GM12878 (cell line): ENCODE measurements around the gene DLK1. TPM values are rescaled to one million over a fixed set of nuclear protein-coding genes. Genes with fewer than 3 reads are reported as not detected.

Experiments
- ATAC-seq: fragments of 200-7000 bp; cut with Tn5 transposase; 3 replicates; pipeline ENCODE4 v1.9.1; 2020; ENCODE audit warnings: mild to moderate bottlenecking, moderate library complexity
- BruUV-seq: library from RNA; stranded (reverse); fragments of 400-500 nt; replicated peaks from 2 replicates; lab custom pipeline; 2021; lab: Mats Ljungman, UMichigan
- CTCF ChIA-PET: fragments of 300-600 bp; sonication (Branson Sonifier 250); formaldehyde crosslinking; extraction: SDS; loops from one replicate; lab custom pipeline; 2021; ENCODE audit warnings: inconsistent platforms; lab: Yijun Ruan, JAX
- POLR2A ChIA-PET: fragments of 350-600 bp; formaldehyde crosslinking; extraction: SDS; loops from one replicate; lab custom pipeline; 2021; ENCODE audit warnings: inconsistent platforms; lab: Charles Lee
- RAD21 ChIA-PET: fragments of 300-600 bp; sonication (Branson Sonifier 250); formaldehyde crosslinking; loops from one replicate; lab custom pipeline; 2023; ENCODE audit warnings: antibody characterized with exemption; ENCODE audit not compliant: unreplicated experiment; lab: Charles Lee
- SMC1A ChIA-PET: fragments of 300-600 bp; sonication (Branson Sonifier 250); formaldehyde crosslinking; loops from one replicate; lab custom pipeline; 2023; ENCODE audit not compliant: unreplicated experiment, uncharacterized antibody; lab: Charles Lee
- DNase-seq: peaks from one replicate; pipeline ENCODE4 v3.0.0-alpha.2; 2011; ENCODE audit warnings: low read depth, low spot score
- FAIRE-seq: peaks from 3 replicates; lab custom pipeline; 2011; peaks lifted over from hg19 to GRCh38; lab: Jason Lieb, UNC
- H2AFZ ChIP-seq: 2 replicates; pipeline ENCODE4 v1.6.0; 2011; ENCODE audit warnings: low read depth, low read length, control low read depth; ENCODE audit not compliant: control insufficient read depth
- H3K27ac ChIP-seq: 2 replicates; pipeline ENCODE4 v1.5.1; 2011; ENCODE audit warnings: control low read depth; ENCODE audit not compliant: control insufficient read depth, insufficient read depth
- H3K27me3 ChIP-seq, 2 experiments: replicated peaks in 1 of 2; 2 replicates each; pipeline versions ENCODE4 v1.6.0 to v1.6.1; 2011; ENCODE audit warnings: low read length in 1 of 2; ENCODE audit not compliant: control insufficient read depth in 2 of 2, insufficient read depth in 2 of 2
- H3K36me3 ChIP-seq, 2 experiments: 2 replicates each; pipeline ENCODE4 v1.5.1; 2011; ENCODE audit warnings: low read length in 1 of 2; ENCODE audit not compliant: control insufficient read depth in 2 of 2, insufficient read depth in 2 of 2
- H3K4me1 ChIP-seq: 2 replicates; pipeline ENCODE4 v1.6.1; 2011; ENCODE audit warnings: mild to moderate bottlenecking, low read length, moderate library complexity, mixed read lengths; ENCODE audit not compliant: control insufficient read depth, insufficient read depth
- H3K4me2 ChIP-seq: 2 replicates; pipeline ENCODE4 v1.6.0; 2011; ENCODE audit warnings: control low read depth; ENCODE audit not compliant: control insufficient read depth, insufficient read depth
- H3K4me3 ChIP-seq: fragments of 200-600 bp; sonication (generic); 2 replicates; pipeline ENCODE4 v1.5.1; 2016
- H3K79me2 ChIP-seq: 2 replicates; pipeline ENCODE4 v1.6.0; 2011; ENCODE audit warnings: low read length; ENCODE audit not compliant: control insufficient read depth, insufficient read depth
- H3K9ac ChIP-seq: 2 replicates; pipeline ENCODE4 v1.8.0; 2011; ENCODE audit warnings: low read length, control low read depth, mixed read lengths; ENCODE audit not compliant: control insufficient read depth, insufficient read depth
- H3K9me3 ChIP-seq: replicated peaks from 3 replicates; pipeline ENCODE4 v1.5.1; 2011; ENCODE audit warnings: mild to moderate bottlenecking, low read length; ENCODE audit not compliant: control insufficient read depth, insufficient read depth
- H4K20me1 ChIP-seq: 2 replicates; pipeline ENCODE4 v1.6.0; 2011; ENCODE audit not compliant: control insufficient read depth, insufficient read depth
- BCL3 ChIP-seq: IDR thresholded peaks from 2 replicates; pipeline ENCODE4 v1.6.1; 2011; ENCODE audit warnings: borderline replicate concordance, low read depth, mild to moderate bottlenecking, moderate library complexity, low read length; ENCODE audit not compliant: insufficient read depth, poor library complexity, severe bottlenecking
- CBFB ChIP-seq: IDR thresholded peaks from 2 replicates; pipeline ENCODE4 v1.6.1; 2016; ENCODE audit warnings: antibody characterized with exemption, low read depth
- CREB1 ChIP-seq: IDR thresholded peaks from 2 replicates; pipeline ENCODE4 v1.6.1; 2012; ENCODE audit warnings: low read depth, mild to moderate bottlenecking, inconsistent platforms
- GABPA ChIP-seq: IDR thresholded peaks from 2 replicates; pipeline ENCODE4 v1.6.1; 2014; ENCODE audit warnings: antibody characterized with exemption, low read depth, mild to moderate bottlenecking, inconsistent platforms
- LARP7 ChIP-seq: fragments of 450-650 bp; IDR thresholded peaks from 2 replicates; pipeline ENCODE4 v1.6.1; 2017; ENCODE audit warnings: mild to moderate bottlenecking
- MEF2B ChIP-seq: fragments of 450-650 bp; IDR thresholded peaks from 2 replicates; pipeline ENCODE4 v1.6.1; 2018; ENCODE audit warnings: mild to moderate bottlenecking, moderate library complexity; ENCODE audit not compliant: partially characterized antibody, poor library complexity, severe bottlenecking
- NFIC ChIP-seq: IDR thresholded peaks from 2 replicates; pipeline ENCODE4 v1.6.1; 2012; ENCODE audit warnings: low read depth, mild to moderate bottlenecking, inconsistent platforms, low read length, moderate library complexity
- NFYA ChIP-seq: IDR thresholded peaks from 2 replicates; pipeline ENCODE4 v1.6.1; 2011; ENCODE audit warnings: low read depth, mild to moderate bottlenecking, low read length, improper control_type of control experiment, borderline replicate concordance
- NR2C1 ChIP-seq: fragments of 450-650 bp; IDR thresholded peaks from 2 replicates; pipeline ENCODE4 v1.6.1; 2017; ENCODE audit warnings: antibody characterized with exemption, mild to moderate bottlenecking, moderate library complexity
- TCF3 ChIP-seq: IDR thresholded peaks from 2 replicates; pipeline ENCODE4 v1.6.1; 2012; ENCODE audit warnings: low read depth, mild to moderate bottlenecking, low read length, borderline replicate concordance; ENCODE audit not compliant: insufficient read depth
- WGBS: methylation state at CpG from one replicate; pipeline ENCODE4 v1.1.6; 2016; ENCODE audit warnings: low lambda C conversion rate; ENCODE audit not compliant: insufficient replicate concordance, insufficient coverage; ENCODE audit errors: missing lambda C conversion rate; 5-methylcytosine and 5-hydroxymethylcytosine counted together
- in situ Hi-C: fragments of 300-500 bp; cut with MboI; formaldehyde crosslinking; loops from 9 replicates; pipeline ENCODE4 v1.14.3; 2018; ENCODE audit warnings: mixed read lengths
- intact Hi-C: fragments of 100-400 bp; cut with micrococcal nuclease; formaldehyde crosslinking; loops from one replicate; pipeline ENCODE4 v1.14.2; 2022; ENCODE audit not compliant: unreplicated experiment
- polyA plus RNA-seq, 11 experiments: library from polyadenylated mRNA; depleted of rRNA in 4 of 11; unstranded in 6 of 11; stranded (reverse) in 5 of 11; fragments of >200 nt; fragmentation: Nextera tagmentation in 4 of 11; fragmentation: Illumina TruSeq in 1 of 11; extraction: Ambion mirVana in 4 of 11; extraction: Trizol in 1 of 11; gene quantifications; 1 replicate in 1 of 11; 2 replicates in 10 of 11; pipeline versions ENCODE4 v1.2.1 to v1.2.3, GENCODE V29; 2011 to 2016; ENCODE audit warnings: inconsistent platforms in 2 of 11, missing spikeins in 2 of 11, low read depth in 1 of 11
- total RNA-seq, 4 experiments: library from RNA; depleted of rRNA in 3 of 4; stranded (reverse); fragments of >200 nt in 3 of 4; fragmentation: Illumina TruSeq in 1 of 4; extraction: Trizol in 1 of 4; gene quantifications; 2 replicates each; pipeline versions ENCODE4 v1.2.1 to v1.2.3, GENCODE V29; 2013 to 2021
- TF ChIP-seq, protein P1 (sequence below): IDR thresholded peaks from 2 replicates; pipeline ENCODE4 v1.6.1; 2012; ENCODE audit warnings: improper control_type of control experiment, low read depth, low read length; ENCODE audit not compliant: insufficient replicate concordance

DLK1 gene
- total and polyA plus RNA-seq, 10 of the 15 experiments (the other 5 are each of a cell fraction or from before 2014, with no cell fraction given), result 0.87 TPM; not detected in 9

DNA sequence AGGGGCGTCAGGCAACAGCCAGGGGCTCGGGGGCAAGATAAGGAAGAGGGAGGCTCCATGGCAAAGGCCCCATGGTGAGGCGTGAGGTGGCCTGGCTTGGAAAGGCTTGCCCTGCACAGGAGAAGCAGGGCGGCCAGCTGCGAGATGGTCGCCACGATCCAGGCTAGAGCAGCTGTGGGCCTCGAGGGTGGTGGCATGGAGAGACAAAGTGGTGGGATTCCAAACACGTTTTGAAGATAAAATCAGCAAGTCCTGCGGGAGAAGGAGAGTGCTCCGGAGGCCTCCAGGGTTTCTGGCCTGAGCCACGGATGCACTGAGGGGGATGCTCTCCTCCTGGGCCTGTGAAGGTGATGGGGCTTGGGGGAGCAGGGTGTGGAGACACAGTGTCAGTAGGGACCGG lies 20.5 kb upstream of the DLK1 start:
- H3K27ac ChIP-seq, result no peak overlapping the region
- ATAC-seq, result no peak
- FAIRE-seq, result no peak
- BruUV-seq, result no TSS peak
- H3K79me2 ChIP-seq, result no peaks in the 10 kb centered on the region
- intact Hi-C loops, result no loop called here
- no peaks in the 10 kb centered on the region for H4K20me1 ChIP-seq
- in situ Hi-C loops, result no loop called here
- H3K9me3 ChIP-seq, result no peaks in the 10 kb centered on the region
- no peak for DNase-seq
- no peaks in the 10 kb centered on the region for H3K4me1 ChIP-seq
- ChIA-PET SMC1A (no interaction called here), POLR2A (no interaction called here), CTCF (no interaction called here), RAD21 (no interaction called here)
- no peak overlapping the region for H3K4me2 ChIP-seq
- no peak overlapping the region for H3K9ac ChIP-seq
- peaks cover 0 to 2% of the 10 kb centered on the region in 2 experiments; a peak in 2 of 4 replicates for H3K27me3 ChIP-seq
- WGBS, result 43% methylated on average over 11 of the region's 13 CpGs
- no peak for TF ChIP-seq NR2C1
- no peak overlapping the region for H3K4me3 ChIP-seq
- H3K36me3 ChIP-seq, result no peaks in the 10 kb centered on the region
- H2AFZ ChIP-seq, result no peak overlapping the region

GRCh38 chr14:100706860-100707259 lies 19.8 kb upstream of the DLK1 start:
- H3K27ac ChIP-seq, result no peak overlapping the region
- H3K36me3 ChIP-seq, result no peaks in the 10 kb centered on the region
- ChIA-PET CTCF (no interaction called here), POLR2A (no interaction called here), SMC1A (no interaction called here), RAD21 (no interaction called here)
- no peaks in the 10 kb centered on the region for H3K9me3 ChIP-seq
- no TSS peak for BruUV-seq
- no peak overlapping the region for H3K9ac ChIP-seq
- intact Hi-C loops, result no loop called here
- DNase-seq (no peak), FAIRE-seq (no peak), ATAC-seq (no peak)
- H3K27me3 ChIP-seq, result peaks cover 0 to 2% of the 10 kb centered on the region in 2 experiments; a peak in 2 of 4 replicates
- no peak overlapping the region for H3K4me3 ChIP-seq
- H3K4me2 ChIP-seq, result no peak overlapping the region
- H3K4me1 ChIP-seq, result no peaks in the 10 kb centered on the region
- in situ Hi-C loops, result no loop called here
- WGBS, result 68% methylated on average over 4 of the region's 5 CpGs
- H3K79me2 ChIP-seq, result no peaks in the 10 kb centered on the region
- no peaks in the 10 kb centered on the region for H4K20me1 ChIP-seq
- no peak overlapping the region for H2AFZ ChIP-seq
- TF ChIP-seq BCL3, result peak; percentile 95
- TF ChIP-seq CBFB, result no peak
- no peak for TF ChIP-seq LARP7
- TF ChIP-seq, protein P1, sequence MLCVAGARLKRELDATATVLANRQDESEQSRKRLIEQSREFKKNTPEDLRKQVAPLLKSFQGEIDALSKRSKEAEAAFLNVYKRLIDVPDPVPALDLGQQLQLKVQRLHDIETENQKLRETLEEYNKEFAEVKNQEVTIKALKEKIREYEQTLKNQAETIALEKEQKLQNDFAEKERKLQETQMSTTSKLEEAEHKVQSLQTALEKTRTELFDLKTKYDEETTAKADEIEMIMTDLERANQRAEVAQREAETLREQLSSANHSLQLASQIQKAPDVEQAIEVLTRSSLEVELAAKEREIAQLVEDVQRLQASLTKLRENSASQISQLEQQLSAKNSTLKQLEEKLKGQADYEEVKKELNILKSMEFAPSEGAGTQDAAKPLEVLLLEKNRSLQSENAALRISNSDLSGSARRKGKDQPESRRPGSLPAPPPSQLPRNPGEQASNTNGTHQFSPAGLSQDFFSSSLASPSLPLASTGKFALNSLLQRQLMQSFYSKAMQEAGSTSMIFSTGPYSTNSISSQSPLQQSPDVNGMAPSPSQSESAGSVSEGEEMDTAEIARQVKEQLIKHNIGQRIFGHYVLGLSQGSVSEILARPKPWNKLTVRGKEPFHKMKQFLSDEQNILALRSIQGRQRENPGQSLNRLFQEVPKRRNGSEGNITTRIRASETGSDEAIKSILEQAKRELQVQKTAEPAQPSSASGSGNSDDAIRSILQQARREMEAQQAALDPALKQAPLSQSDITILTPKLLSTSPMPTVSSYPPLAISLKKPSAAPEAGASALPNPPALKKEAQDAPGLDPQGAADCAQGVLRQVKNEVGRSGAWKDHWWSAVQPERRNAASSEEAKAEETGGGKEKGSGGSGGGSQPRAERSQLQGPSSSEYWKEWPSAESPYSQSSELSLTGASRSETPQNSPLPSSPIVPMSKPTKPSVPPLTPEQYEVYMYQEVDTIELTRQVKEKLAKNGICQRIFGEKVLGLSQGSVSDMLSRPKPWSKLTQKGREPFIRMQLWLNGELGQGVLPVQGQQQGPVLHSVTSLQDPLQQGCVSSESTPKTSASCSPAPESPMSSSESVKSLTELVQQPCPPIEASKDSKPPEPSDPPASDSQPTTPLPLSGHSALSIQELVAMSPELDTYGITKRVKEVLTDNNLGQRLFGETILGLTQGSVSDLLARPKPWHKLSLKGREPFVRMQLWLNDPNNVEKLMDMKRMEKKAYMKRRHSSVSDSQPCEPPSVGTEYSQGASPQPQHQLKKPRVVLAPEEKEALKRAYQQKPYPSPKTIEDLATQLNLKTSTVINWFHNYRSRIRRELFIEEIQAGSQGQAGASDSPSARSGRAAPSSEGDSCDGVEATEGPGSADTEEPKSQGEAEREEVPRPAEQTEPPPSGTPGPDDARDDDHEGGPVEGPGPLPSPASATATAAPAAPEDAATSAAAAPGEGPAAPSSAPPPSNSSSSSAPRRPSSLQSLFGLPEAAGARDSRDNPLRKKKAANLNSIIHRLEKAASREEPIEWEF, result no peak
- TF ChIP-seq GABPA, result no peak
- peak; percentile 46 for TF ChIP-seq NFIC
- TF ChIP-seq CREB1, result no peak
- no peak for TF ChIP-seq MEF2B
- TF ChIP-seq NFYA, result no peak
- peak; percentile 59; the same call in 1 of the 2 replicates for TF ChIP-seq TCF3
